K562 (cell line): ENCODE measurements around the gene TYRP1. TPM values are rescaled to one million over a fixed set of nuclear protein-coding genes. Genes with fewer than 3 reads are reported as not detected.

ENCODE experiments used
- ATAC-seq: fragments of 200-7000 bp; cut with Tn5 transposase; 3 replicates; pipeline ENCODE4 v1.9.1; 2020; ENCODE audit warnings: moderate library complexity
- BruUV-seq: library from RNA; stranded (reverse); fragments of 400-500 nt; replicated peaks from 2 replicates; lab custom pipeline; 2021; lab: Mats Ljungman, UMichigan
- CTCF ChIA-PET: fragments of 300-600 bp; formaldehyde crosslinking; extraction: SDS; loops from one replicate; lab custom pipeline; 2021; ENCODE audit warnings: low intra/inter-chr PET ratio; lab: Yijun Ruan, JAX
- POLR2A ChIA-PET: fragments of 300-600, 350-650 bp; sonication (Branson Sonifier 250); formaldehyde crosslinking; extraction: SDS; loops from one replicate; lab custom pipeline; 2021; ENCODE audit warnings: antibody characterized with exemption, inconsistent platforms; lab: Yijun Ruan, JAX
- DNase-seq, 4 experiments: peaks; one replicate each; pipeline versions ENCODE4 v3.0.0 to v3.0.0-alpha.2; 2011 to 2018; ENCODE audit warnings: low spot score in 3 of 4, mixed read lengths in 3 of 4; ENCODE audit errors: extremely low read depth in 1 of 4
- FAIRE-seq: peaks from 2 replicates; lab custom pipeline; 2011; peaks lifted over from hg19 to GRCh38; lab: Jason Lieb, UNC
- H2AFZ ChIP-seq: 2 replicates; pipeline ENCODE4 v1.6.0; 2011; ENCODE audit warnings: low read depth, low read length, control low read depth, inconsistent platforms
- H3K27ac ChIP-seq: fragments of 200-600 bp; 3 replicates; pipeline ENCODE4 v1.8.0; 2011; ENCODE audit warnings: low read depth, mild to moderate bottlenecking, control low read depth, inconsistent platforms, low read length, moderate library complexity, mixed read lengths; ENCODE audit errors: extremely low read depth
- H3K27me3 ChIP-seq, 2 experiments: fragments of 300-600 bp in 1 of 2; 2 replicates in 1 of 2; 3 replicates in 1 of 2; pipeline versions ENCODE4 v1.6.0 to v1.8.0; 2011; ENCODE audit warnings: inconsistent platforms in 2 of 2, low read length in 2 of 2, mild to moderate bottlenecking in 1 of 2, mixed read lengths in 1 of 2, moderate library complexity in 1 of 2; ENCODE audit not compliant: control insufficient read depth in 2 of 2, insufficient read depth in 2 of 2
- H3K36me3 ChIP-seq: fragments of 300-600 bp; 3 replicates; pipeline ENCODE4 v1.8.0; 2011; ENCODE audit warnings: mild to moderate bottlenecking, low read length, inconsistent platforms; ENCODE audit not compliant: control insufficient read depth, insufficient read depth
- H3K4me1 ChIP-seq, 2 experiments: fragments of 200-600 bp in 1 of 2; replicated peaks in 1 of 2; 2 replicates in 1 of 2; 3 replicates in 1 of 2; pipeline versions ENCODE4 v1.5.1 to v1.8.0; 2011; ENCODE audit warnings: inconsistent platforms in 2 of 2, low read length in 2 of 2, mild to moderate bottlenecking in 1 of 2, mixed read lengths in 1 of 2, moderate library complexity in 1 of 2; ENCODE audit not compliant: control insufficient read depth in 2 of 2, insufficient read depth in 2 of 2
- H3K4me2 ChIP-seq: 2 replicates; pipeline ENCODE4 v1.6.1; 2011; ENCODE audit warnings: low read length, control low read depth, inconsistent platforms, mixed read lengths; ENCODE audit not compliant: insufficient read depth
- H3K4me3 ChIP-seq: fragments of 200-600 bp; sonication (generic), shearing (Covaris generic); 2 replicates; pipeline ENCODE4 v1.5.1; 2016; ENCODE audit warnings: control low read depth, inconsistent platforms
- H3K79me2 ChIP-seq: fragments of 200-600 bp; 3 replicates; pipeline ENCODE4 v1.8.0; 2011; ENCODE audit warnings: low read length, inconsistent platforms; ENCODE audit not compliant: control insufficient read depth, insufficient read depth
- H3K9ac ChIP-seq, 2 experiments: 2 replicates each; pipeline versions ENCODE4 v1.6.0 to v1.6.1; 2011; ENCODE audit warnings: low read depth in 2 of 2, low read length in 2 of 2, control low read depth in 1 of 2, inconsistent platforms in 1 of 2, mild to moderate bottlenecking in 1 of 2, mixed read lengths in 1 of 2; ENCODE audit not compliant: insufficient read depth in 1 of 2
- H3K9me1 ChIP-seq: one replicate; pipeline ENCODE4 v1.6.0; 2011; ENCODE audit warnings: inconsistent platforms, mild to moderate bottlenecking, low read length, moderate library complexity; ENCODE audit not compliant: control insufficient read depth, insufficient read depth
- H3K9me3 ChIP-seq: replicated peaks from 2 replicates; pipeline ENCODE4 v1.5.1; 2011; ENCODE audit warnings: low read depth, low read length, inconsistent platforms; ENCODE audit not compliant: control insufficient read depth, insufficient read depth
- H4K20me1 ChIP-seq: replicated peaks from 2 replicates; pipeline ENCODE4 v1.6.1; 2011; ENCODE audit warnings: low read length, inconsistent platforms, mixed read lengths; ENCODE audit not compliant: control insufficient read depth, insufficient read depth
- CCAR2 ChIP-seq: fragments of 200-400 bp; formaldehyde crosslinking; IDR thresholded peaks from 2 replicates; pipeline ENCODE4 v1.6.1; 2017; ENCODE audit warnings: mild to moderate bottlenecking, low read depth, low read length
- DEAF1 ChIP-seq: fragments of 450-650 bp; formaldehyde crosslinking; IDR thresholded peaks from 2 replicates; pipeline ENCODE4 v1.4.0; 2020; ENCODE audit warnings: mild to moderate bottlenecking, moderate library complexity
- DIDO1 ChIP-seq: fragments of 450-650 bp; IDR thresholded peaks from 2 replicates; pipeline ENCODE4 v1.6.1; 2016; ENCODE audit warnings: low read depth, missing biosample characterization, missing genetic modification characterization
- HNRNPL ChIP-seq: fragments of 200-400 bp; formaldehyde crosslinking; IDR thresholded peaks from 2 replicates; pipeline ENCODE4 v1.6.1; 2017; ENCODE audit warnings: low read depth, mild to moderate bottlenecking, low read length
- IRF2 ChIP-seq: sonication (generic); formaldehyde crosslinking; IDR thresholded peaks from 2 replicates; pipeline ENCODE4 v1.8.1; 2022; ENCODE audit warnings: mild to moderate bottlenecking, missing genetic modification reagents
- KLF1 ChIP-seq: fragments of 450-650 bp; IDR thresholded peaks from 2 replicates; pipeline ENCODE4 v1.6.1; 2016; ENCODE audit warnings: missing genetic modification characterization, missing compliant biosample characterization
- KLF10 ChIP-seq: fragments of 250-450 bp; sonication (Bioruptor Pico); IDR thresholded peaks from 2 replicates; pipeline ENCODE4 v1.6.1; 2021; ENCODE audit warnings: matching md5 sums
- MAX ChIP-seq: sonication (generic); formaldehyde crosslinking; IDR thresholded peaks from 2 replicates; pipeline ENCODE4 v1.9.0; 2022; ENCODE audit warnings: mild to moderate bottlenecking, missing genetic modification reagents
- MCM3 ChIP-seq: fragments of 450-650 bp; IDR thresholded peaks from 2 replicates; pipeline ENCODE4 v1.6.1; 2016
- MIER1 ChIP-seq: fragments of 450-650 bp; IDR thresholded peaks from 2 replicates; pipeline ENCODE4 v1.6.1; 2016; ENCODE audit warnings: antibody characterized with exemption, mild to moderate bottlenecking, low read depth
- NFXL1 ChIP-seq: fragments of 450-650 bp; formaldehyde crosslinking; IDR thresholded peaks from 2 replicates; pipeline ENCODE4 v1.4.0; 2021; ENCODE audit warnings: mild to moderate bottlenecking
- NRF1 ChIP-seq, 2 experiments: fragments of 450-650 bp; IDR thresholded peaks in 1 of 2; conservative IDR thresholded peaks in 1 of 2; 2 replicates each; pipeline ENCODE4 v1.6.1; 2014; ENCODE audit warnings: mild to moderate bottlenecking in 2 of 2
- SRSF7 ChIP-seq: fragments of 200-400 bp; formaldehyde crosslinking; optimal IDR thresholded peaks from 2 replicates; pipeline ENCODE3; 2017; ENCODE audit warnings: mild to moderate bottlenecking, low read depth, low read length
- TAF7 ChIP-seq: fragments of 450-650 bp; IDR thresholded peaks from 2 replicates; pipeline ENCODE4 v1.6.1; 2016; ENCODE audit warnings: missing genetic modification characterization, missing compliant biosample characterization
- ZBTB49 ChIP-seq: sonication (generic); formaldehyde crosslinking; IDR thresholded peaks from 2 replicates; pipeline ENCODE4 v1.8.0; 2022; ENCODE audit warnings: missing genetic modification reagents, mild to moderate bottlenecking, borderline replicate concordance
- ZNF121 ChIP-seq: sonication (generic); formaldehyde crosslinking; conservative IDR thresholded peaks from 2 replicates; pipeline ENCODE4 v1.8.0; 2022; ENCODE audit warnings: missing genetic modification reagents
- ZNF766 ChIP-seq: fragments of 200-800 bp; sonication (Bioruptor generic); conservative IDR thresholded peaks from 2 replicates; pipeline ENCODE4 v1.6.1; 2016; ENCODE audit warnings: missing genetic modification characterization, missing compliant biosample characterization
- ZNF77 ChIP-seq: fragments of 250-450 bp; sonication (Bioruptor Pico); IDR thresholded peaks from 2 replicates; pipeline ENCODE4 v1.5.0; 2020
- WGBS: fragments of 100-300 bp; shearing (Covaris generic); methylation state at CpG from one replicate; pipeline ENCODE4 v1.1.6; 2016; ENCODE audit warnings: low coverage, mixed read lengths; ENCODE audit not compliant: insufficient coverage; ENCODE audit errors: missing lambda C conversion rate; 5-methylcytosine and 5-hydroxymethylcytosine counted together
- in situ Hi-C: fragments of 300-500 bp; cut with MboI; formaldehyde crosslinking; loops from 4 replicates; pipeline ENCODE4 v1.15.0; 2018; ENCODE audit warnings: inconsistent platforms, mixed read lengths
- intact Hi-C: fragments of 100-400 bp; cut with micrococcal nuclease; formaldehyde crosslinking; loops from 2 replicates; pipeline ENCODE4 v1.14.2; 2022
- polyA plus RNA-seq, 8 experiments: library from polyadenylated mRNA; depleted of rRNA in 4 of 8; stranded (reverse) in 5 of 8; unstranded in 3 of 8; fragments of >200 nt; fragmentation: Nextera tagmentation in 2 of 8; fragmentation: Illumina TruSeq in 1 of 8; extraction: Ambion mirVana in 2 of 8; extraction: Trizol in 1 of 8; gene quantifications; 2 replicates each; pipeline versions ENCODE4 v1.2.1 to v1.2.3, GENCODE V29; 2011 to 2014; ENCODE audit warnings: inconsistent platforms in 1 of 8, missing spikeins in 1 of 8
- total RNA-seq, 7 experiments: library from RNA; depleted of rRNA in 6 of 7; stranded (reverse); fragments of >200 nt in 6 of 7; fragmentation: Illumina TruSeq in 2 of 7; extraction: Trizol in 2 of 7; gene quantifications; 2 replicates each; pipeline versions ENCODE4 v1.2.1 to v1.2.3, GENCODE V29; 2011 to 2021; ENCODE audit warnings: low replicate concordance in 1 of 7
- TF ChIP-seq, protein P1 (sequence below), 2 experiments: fragments of 250-450 bp in 1 of 2; fragments of 450-650 bp in 1 of 2; sonication (Bioruptor Pico) in 1 of 2; IDR thresholded peaks; 2 replicates each; pipeline versions ENCODE4 v1.6.1 to v1.8.0; 2016 to 2021; ENCODE audit warnings: mild to moderate bottlenecking in 2 of 2, moderate library complexity in 2 of 2, missing compliant biosample characterization in 1 of 2, missing genetic modification characterization in 1 of 2

TYRP1 gene
- total and polyA plus RNA-seq, 9 of the 15 experiments (the other 6 are each of a cell fraction or from before 2014, with no cell fraction given): not detected

- TF ChIP-seq DEAF1: no peak
- no peak for TF ChIP-seq MCM3
- TF ChIP-seq TAF7 (tag): no peak
- no peak for TF ChIP-seq KLF1 (tag)
- TF ChIP-seq ZNF121 (CRISPR knock-in tag): no peak
These were observed 39.8 kb downstream of the TYRP1 start (continued) for GRCh38 chr9:12732971-12733370.

- in situ Hi-C loops: no loop called here
- DNase-seq (no peak), FAIRE-seq (no peak), ATAC-seq (no peak)
- no peak overlapping the region for H3K4me2 ChIP-seq
- no peaks in the 10 kb centered on the region for H3K9me3 ChIP-seq
- H3K4me1 ChIP-seq: no peaks in the 10 kb centered on the region
- H3K27me3 ChIP-seq: no peaks in the 10 kb centered on the region
- H3K9me1 ChIP-seq: no peaks in the 10 kb centered on the region
- no peak overlapping the region for H3K27ac ChIP-seq
- no peak overlapping the region for H2AFZ ChIP-seq
- no peaks in the 10 kb centered on the region for H3K36me3 ChIP-seq
- H3K79me2 ChIP-seq: no peaks in the 10 kb centered on the region
- no peaks in the 10 kb centered on the region for H4K20me1 ChIP-seq
- WGBS: 4% methylated on average over 3 of the region's 3 CpGs
- BruUV-seq: no TSS peak
- POLR2A ChIA-PET: no interaction called here
- intact Hi-C loops: no loop called here
- no peak overlapping the region for H3K9ac ChIP-seq
- CTCF ChIA-PET: no interaction called here
- H3K4me3 ChIP-seq: no peak overlapping the region
- no peak for TF ChIP-seq MAX (CRISPR knock-in tag)
- TF ChIP-seq KLF10 (CRISPR knock-in tag): no peak
- no peak for TF ChIP-seq ZNF766 (CRISPR knock-in tag)
- TF ChIP-seq DIDO1 (tag): no peak
- no peak for TF ChIP-seq ZNF77 (CRISPR knock-in tag)
- TF ChIP-seq NFXL1 (CRISPR knock-in tag): no peak
- no peak for TF ChIP-seq HNRNPL
- no peak for TF ChIP-seq SRSF7
- TF ChIP-seq MIER1: no peak
- TF ChIP-seq ZBTB49: no peak
- no peak for TF ChIP-seq NRF1 (conservative IDR thresholded peaks at IDR 0.05 in 1 of 2, IDR thresholded peaks at IDR 0.05 in 1 of 2)
- TF ChIP-seq IRF2: no peak
- TF ChIP-seq CCAR2: no peak
- TF ChIP-seq, protein P1, sequence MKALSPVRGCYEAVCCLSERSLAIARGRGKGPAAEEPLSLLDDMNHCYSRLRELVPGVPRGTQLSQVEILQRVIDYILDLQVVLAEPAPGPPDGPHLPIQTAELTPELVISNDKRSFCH (CRISPR knock-in tag; IDR thresholded peaks at IDR 0.05): no peak
- TF ChIP-seq, protein P1 (tag; IDR thresholded peaks at IDR 0.05): no peak
These were observed 42.5 kb downstream of the TYRP1 start for GRCh38 chr9:12735665-12736064.
